ENCODE measurements around the gene CTIF.

DNA sequence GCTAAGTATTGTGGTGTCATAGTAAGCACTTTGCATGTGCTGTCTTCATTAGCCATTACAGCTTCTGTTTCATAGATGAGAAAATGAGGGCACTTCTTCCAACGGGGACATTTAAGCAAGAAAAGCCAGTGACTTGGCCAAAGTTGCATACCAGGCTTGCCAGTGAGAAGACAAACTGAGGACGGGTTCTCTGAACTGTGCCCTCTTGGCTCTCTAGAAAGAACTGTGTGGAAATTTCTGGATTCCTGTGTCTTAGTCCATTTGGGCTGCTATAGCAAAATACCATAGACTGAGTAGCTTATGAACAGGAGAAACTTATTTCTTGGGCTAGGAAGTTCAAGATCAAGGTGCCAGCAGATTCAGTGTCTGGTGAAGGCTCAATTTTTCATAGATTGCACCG lies 13.3 kb downstream of the CTIF start:
- TF ChIP-seq EGR1 (IDR thresholded peaks at IDR 0.05) (no peak), FOXM1 (IDR thresholded peaks at IDR 0.05; ENCODE audit: borderline replicate concordance, low read depth) (no peak), YY1 (IDR thresholded peaks at IDR 0.05; ENCODE audit: low read depth) (no peak), RAD21 (IDR thresholded peaks at IDR 0.05; ENCODE audit: low read depth) (no peak), ZBTB7A (IDR thresholded peaks at IDR 0.05; ENCODE audit: low read depth) (no peak), EP300 (IDR thresholded peaks at IDR 0.05; ENCODE audit: borderline replicate concordance) (no peak), TEAD4 (IDR thresholded peaks at IDR 0.05) (no peak), CREB1 (IDR thresholded peaks at IDR 0.05; ENCODE audit: low read depth) (no peak), TAF1 (IDR thresholded peaks at IDR 0.05; ENCODE audit: low read depth) (no peak)
- TF ChIP-seq, protein P1, sequence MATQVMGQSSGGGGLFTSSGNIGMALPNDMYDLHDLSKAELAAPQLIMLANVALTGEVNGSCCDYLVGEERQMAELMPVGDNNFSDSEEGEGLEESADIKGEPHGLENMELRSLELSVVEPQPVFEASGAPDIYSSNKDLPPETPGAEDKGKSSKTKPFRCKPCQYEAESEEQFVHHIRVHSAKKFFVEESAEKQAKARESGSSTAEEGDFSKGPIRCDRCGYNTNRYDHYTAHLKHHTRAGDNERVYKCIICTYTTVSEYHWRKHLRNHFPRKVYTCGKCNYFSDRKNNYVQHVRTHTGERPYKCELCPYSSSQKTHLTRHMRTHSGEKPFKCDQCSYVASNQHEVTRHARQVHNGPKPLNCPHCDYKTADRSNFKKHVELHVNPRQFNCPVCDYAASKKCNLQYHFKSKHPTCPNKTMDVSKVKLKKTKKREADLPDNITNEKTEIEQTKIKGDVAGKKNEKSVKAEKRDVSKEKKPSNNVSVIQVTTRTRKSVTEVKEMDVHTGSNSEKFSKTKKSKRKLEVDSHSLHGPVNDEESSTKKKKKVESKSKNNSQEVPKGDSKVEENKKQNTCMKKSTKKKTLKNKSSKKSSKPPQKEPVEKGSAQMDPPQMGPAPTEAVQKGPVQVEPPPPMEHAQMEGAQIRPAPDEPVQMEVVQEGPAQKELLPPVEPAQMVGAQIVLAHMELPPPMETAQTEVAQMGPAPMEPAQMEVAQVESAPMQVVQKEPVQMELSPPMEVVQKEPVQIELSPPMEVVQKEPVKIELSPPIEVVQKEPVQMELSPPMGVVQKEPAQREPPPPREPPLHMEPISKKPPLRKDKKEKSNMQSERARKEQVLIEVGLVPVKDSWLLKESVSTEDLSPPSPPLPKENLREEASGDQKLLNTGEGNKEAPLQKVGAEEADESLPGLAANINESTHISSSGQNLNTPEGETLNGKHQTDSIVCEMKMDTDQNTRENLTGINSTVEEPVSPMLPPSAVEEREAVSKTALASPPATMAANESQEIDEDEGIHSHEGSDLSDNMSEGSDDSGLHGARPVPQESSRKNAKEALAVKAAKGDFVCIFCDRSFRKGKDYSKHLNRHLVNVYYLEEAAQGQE (IDR thresholded peaks at IDR 0.05; ENCODE audit: low read depth): no peak
- TF ChIP-seq, protein P2, sequence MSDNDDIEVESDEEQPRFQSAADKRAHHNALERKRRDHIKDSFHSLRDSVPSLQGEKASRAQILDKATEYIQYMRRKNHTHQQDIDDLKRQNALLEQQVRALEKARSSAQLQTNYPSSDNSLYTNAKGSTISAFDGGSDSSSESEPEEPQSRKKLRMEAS (IDR thresholded peaks at IDR 0.05): no peak
- TF ChIP-seq, protein P3, sequence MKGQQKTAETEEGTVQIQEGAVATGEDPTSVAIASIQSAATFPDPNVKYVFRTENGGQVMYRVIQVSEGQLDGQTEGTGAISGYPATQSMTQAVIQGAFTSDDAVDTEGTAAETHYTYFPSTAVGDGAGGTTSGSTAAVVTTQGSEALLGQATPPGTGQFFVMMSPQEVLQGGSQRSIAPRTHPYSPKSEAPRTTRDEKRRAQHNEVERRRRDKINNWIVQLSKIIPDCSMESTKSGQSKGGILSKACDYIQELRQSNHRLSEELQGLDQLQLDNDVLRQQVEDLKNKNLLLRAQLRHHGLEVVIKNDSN (IDR thresholded peaks at IDR 0.05): no peak
